ENCODE measurements around the gene SEMA6A.

GRCh38 chr5:116459301-116459700, 115.3 kb downstream of the SEMA6A start:
- TF ChIP-seq CTCF (IDR thresholded peaks at IDR 0.05; ENCODE audit: insufficient read depth, low read length) (no peak), POLR2AphosphoS5 (IDR thresholded peaks at IDR 0.05; ENCODE audit: low read depth) (no peak)
